ENCODE results near the gene LETM1.

- TF ChIP-seq, protein P1, sequence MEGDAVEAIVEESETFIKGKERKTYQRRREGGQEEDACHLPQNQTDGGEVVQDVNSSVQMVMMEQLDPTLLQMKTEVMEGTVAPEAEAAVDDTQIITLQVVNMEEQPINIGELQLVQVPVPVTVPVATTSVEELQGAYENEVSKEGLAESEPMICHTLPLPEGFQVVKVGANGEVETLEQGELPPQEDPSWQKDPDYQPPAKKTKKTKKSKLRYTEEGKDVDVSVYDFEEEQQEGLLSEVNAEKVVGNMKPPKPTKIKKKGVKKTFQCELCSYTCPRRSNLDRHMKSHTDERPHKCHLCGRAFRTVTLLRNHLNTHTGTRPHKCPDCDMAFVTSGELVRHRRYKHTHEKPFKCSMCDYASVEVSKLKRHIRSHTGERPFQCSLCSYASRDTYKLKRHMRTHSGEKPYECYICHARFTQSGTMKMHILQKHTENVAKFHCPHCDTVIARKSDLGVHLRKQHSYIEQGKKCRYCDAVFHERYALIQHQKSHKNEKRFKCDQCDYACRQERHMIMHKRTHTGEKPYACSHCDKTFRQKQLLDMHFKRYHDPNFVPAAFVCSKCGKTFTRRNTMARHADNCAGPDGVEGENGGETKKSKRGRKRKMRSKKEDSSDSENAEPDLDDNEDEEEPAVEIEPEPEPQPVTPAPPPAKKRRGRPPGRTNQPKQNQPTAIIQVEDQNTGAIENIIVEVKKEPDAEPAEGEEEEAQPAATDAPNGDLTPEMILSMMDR (optimal IDR thresholded peaks at IDR 0.05 in 1 of 3, IDR thresholded peaks at IDR 0.05 in 1 of 3, conservative IDR thresholded peaks at IDR 0.05 in 1 of 3; ENCODE audit: extremely low read depth in 1 of 3, insufficient read depth in 2 of 3, low read length in 3 of 3): no peak
- no peak for TF ChIP-seq EZH2 (IDR thresholded peaks at IDR 0.05; ENCODE audit: low read length)
Observed at GRCh38 chr4:1813231-1813630, 42.7 kb downstream of the LETM1 start.

All from keratinocyte (primary cell).